Breast epithelium (tissue), 4 donors: ENCODE results near the gene TNFSF10. TPM values are rescaled to one million over a fixed set of nuclear protein-coding genes. Genes with fewer than 3 reads are reported as not detected.

Experiments used
- DNase-seq, 2 donors: peaks; one replicate each; pipeline ENCODE4 v3.0.0-alpha.2; 2019; ENCODE audit warnings: low spot score in 2 of 2
- H3K27ac ChIP-seq, 2 donors: fragments of 200-600 bp; sonication (generic) in 1 of 2; one replicate each; pipeline ENCODE4 v1.5.1; 2016 to 2019; ENCODE audit warnings: mild to moderate bottlenecking in 1 of 2
- H3K27me3 ChIP-seq, 2 donors: fragments of 200-600 bp; sonication (generic) in 1 of 2; one replicate each; pipeline versions ENCODE4 v1.5.1 to v1.6.0; 2017 to 2019; ENCODE audit warnings: control low read depth in 1 of 2, mild to moderate bottlenecking in 1 of 2
- H3K36me3 ChIP-seq: fragments of 200-600 bp; one replicate; pipeline ENCODE4 v1.5.1; 2019
- H3K4me1 ChIP-seq, 2 donors: fragments of 200-600 bp; sonication (generic); one replicate each; pipeline ENCODE4 v1.5.1; 2016 to 2019; ENCODE audit warnings: control low read depth in 1 of 2
- H3K4me3 ChIP-seq, 3 donors: fragments of 200-600 bp; sonication (generic); 1 replicate in 2 of 3; 2 replicates in 1 of 3; pipeline ENCODE4 v1.5.1; 2016 to 2019; ENCODE audit warnings: mild to moderate bottlenecking in 3 of 3, moderate library complexity in 2 of 3
- H3K9me3 ChIP-seq, 2 donors: fragments of 200-600 bp; sonication (generic) in 1 of 2; one replicate each; pipeline ENCODE4 v1.5.1; 2016 to 2019; ENCODE audit warnings: control low read depth in 1 of 2
- CTCF ChIP-seq, 3 donors: fragments of 450-650 bp; IDR thresholded peaks; one replicate each; pipeline ENCODE4 v1.5.1; 2016 to 2017; ENCODE audit warnings: antibody characterized with exemption in 3 of 3, mild to moderate bottlenecking in 3 of 3, moderate library complexity in 3 of 3
- POLR2A ChIP-seq: fragments of 450-650 bp; IDR thresholded peaks from one replicate; pipeline ENCODE4 v1.6.1; 2016; ENCODE audit warnings: antibody characterized with exemption, mild to moderate bottlenecking, moderate library complexity
- POLR2AphosphoS5 ChIP-seq, 3 donors: sonication (generic); formaldehyde crosslinking; IDR thresholded peaks; one replicate each; pipeline ENCODE4 v1.6.1; 2017; ENCODE audit warnings: antibody characterized with exemption in 3 of 3
- intact Hi-C: fragments of 100-400 bp; cut with DNase I; formaldehyde crosslinking; loops from one replicate; pipeline ENCODE4 v1.15.1; 2023; ENCODE audit warnings: low total_unique reads
- total RNA-seq, 3 donors: library from RNA; depleted of rRNA; stranded (reverse); fragments of >200 nt; gene quantifications; one replicate each; pipeline ENCODE4 v1.1.0, GENCODE V29; 2016

Gene TNFSF10
- total RNA-seq, 3 donors from 2014 or later = 37.0 to 294 (median 155) TPM

- Histone ChIP-seq H3K36me3 (no peaks in the 10 kb centered on the region), H3K4me3 (no peak overlapping the region), H3K4me1 (no peaks in the 10 kb centered on the region), H3K27me3 (peaks cover 0 to 7% of the 10 kb centered on the region in 2 donors), H3K9me3 (no peaks in the 10 kb centered on the region), H3K27ac (no peak overlapping the region)
- DNase-seq = no peak
- TF ChIP-seq POLR2A (no peak), CTCF (IDR thresholded peaks at IDR 0.05) (no peak), POLR2AphosphoS5 (IDR thresholded peaks at IDR 0.05) (no peak)
- intact Hi-C loops = no loop called here
These were observed 66.8 kb downstream of the TNFSF10 start for GRCh38 chr3:172456404-172456803.

Other genes with a start within 250 kb of the TNFSF10 start
- gene GHSR, start 75.0 kb downstream of the TNFSF10 start, total RNA-seq = not detected
- 10 to 100 TPM in 2 of 3 donors, 1 to 10 TPM in 1; 8.5 to 23.9 (median 10.4) TPM for gene NCEH1, start 187.6 kb upstream of the TNFSF10 start, total RNA-seq
- gene ECT2, start 227.3 kb upstream of the TNFSF10 start, total RNA-seq = 10 to 100 TPM in 2 of 3 donors, 1 to 10 TPM in 1; 8.5 to 20.1 (median 15.4) TPM